HG03378 (cell line): ENCODE data around the gene TMOD3.
"Not testable (repeated sequence)": the region's sequence is repeated elsewhere in the genome, so short reads cannot be mapped to it uniquely, and the experiment has no call there.

Experiments used
- ATAC-seq: cut with Tn5 transposase; IDR thresholded peaks from one replicate; pipeline ENCODE4 v1.9.1; 2021; ENCODE audit warnings: mild to moderate bottlenecking, moderate library complexity; ENCODE audit not compliant: unreplicated experiment

TMOD3 gene

GRCh38 chr15:51863131-51863530 lies 33.7 kb downstream of the TMOD3 start:
- ATAC-seq: no peak

- ATAC-seq: no peak
These were observed 35.1 kb downstream of the TMOD3 start for GRCh38 chr15:51864408-51865056.

- ATAC-seq: no peak
These were observed 35.9 kb downstream of the TMOD3 start for GRCh38 chr15:51865317-51865716.

GRCh38 chr15:51866161-51866560 lies 36.7 kb downstream of the TMOD3 start:
- no peak for ATAC-seq

- ATAC-seq: no peak
These were observed 37.3 kb downstream of the TMOD3 start for GRCh38 chr15:51866751-51867150.

GRCh38 chr15:51869060-51869421 lies 39.6 kb downstream of the TMOD3 start:
- no peak for ATAC-seq

- no peak for ATAC-seq
These were observed 41.3 kb downstream of the TMOD3 start for GRCh38 chr15:51870774-51871173.

- ATAC-seq: no peak
These were observed 45.5 kb downstream of the TMOD3 start for GRCh38 chr15:51874751-51875644.

- ATAC-seq: no peak
These were observed 46.7 kb downstream of the TMOD3 start for GRCh38 chr15:51876169-51876568.

GRCh38 chr15:51878446-51879386 lies 49.3 kb downstream of the TMOD3 start:
- no peak for ATAC-seq

GRCh38 chr15:51879555-51879954 lies 50.1 kb downstream of the TMOD3 start:
- no peak for ATAC-seq

GRCh38 chr15:51883271-51883837 lies 53.9 kb downstream of the TMOD3 start:
- no peak for ATAC-seq

- no peak for ATAC-seq
These were observed 54.6 kb downstream of the TMOD3 start for GRCh38 chr15:51884041-51884440.

GRCh38 chr15:51884517-51885236 lies 55.2 kb downstream of the TMOD3 start:
- no peak for ATAC-seq

GRCh38 chr15:51885758-51886157 lies 56.3 kb downstream of the TMOD3 start:
- ATAC-seq: not testable (repeated sequence)

- no peak for ATAC-seq
These were observed 58.6 kb downstream of the TMOD3 start for GRCh38 chr15:51887887-51888592.

- ATAC-seq: no peak
These were observed 59.2 kb downstream of the TMOD3 start for GRCh38 chr15:51888593-51889195.

- ATAC-seq: no peak
These were observed 60.0 kb downstream of the TMOD3 start for GRCh38 chr15:51889486-51889885.

GRCh38 chr15:51904421-51904820 lies 75.0 kb downstream of the TMOD3 start:
- no peak for ATAC-seq
